HG03045 (cell line): ENCODE results near the gene OLFML2B.

ENCODE experiments used
- ATAC-seq: cut with Tn5 transposase; IDR thresholded peaks from one replicate; pipeline ENCODE4 v1.9.1; 2021; ENCODE audit warnings: mild to moderate bottlenecking, moderate library complexity; ENCODE audit not compliant: unreplicated experiment

OLFML2B gene

GRCh38 chr1:162008799-162009198 lies 14.9 kb downstream of the OLFML2B start:
- no peak for ATAC-seq

GRCh38 chr1:162007466-162007865 lies 16.2 kb downstream of the OLFML2B start:
- ATAC-seq, result no peak

DNA sequence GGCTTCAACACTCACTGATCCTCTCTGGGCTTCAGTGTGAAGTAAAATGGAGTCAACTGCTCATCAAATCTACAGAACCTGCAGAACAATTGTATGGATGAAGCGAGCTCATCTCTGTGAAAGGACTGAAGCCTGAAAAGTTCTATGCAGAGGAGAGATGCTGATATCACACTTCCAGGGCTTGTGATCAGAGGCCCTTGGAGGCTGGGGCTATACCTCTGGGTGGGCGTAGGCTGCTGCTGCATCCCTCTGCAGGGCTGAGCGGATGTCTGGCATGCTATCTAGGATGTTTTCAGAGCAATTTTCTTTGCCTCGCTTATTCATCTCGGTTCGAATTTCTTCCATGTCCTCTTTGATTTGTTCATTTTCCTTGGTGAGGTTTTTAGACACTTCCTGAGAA lies 17.6 kb downstream of the OLFML2B start:
- no peak for ATAC-seq

DNA sequence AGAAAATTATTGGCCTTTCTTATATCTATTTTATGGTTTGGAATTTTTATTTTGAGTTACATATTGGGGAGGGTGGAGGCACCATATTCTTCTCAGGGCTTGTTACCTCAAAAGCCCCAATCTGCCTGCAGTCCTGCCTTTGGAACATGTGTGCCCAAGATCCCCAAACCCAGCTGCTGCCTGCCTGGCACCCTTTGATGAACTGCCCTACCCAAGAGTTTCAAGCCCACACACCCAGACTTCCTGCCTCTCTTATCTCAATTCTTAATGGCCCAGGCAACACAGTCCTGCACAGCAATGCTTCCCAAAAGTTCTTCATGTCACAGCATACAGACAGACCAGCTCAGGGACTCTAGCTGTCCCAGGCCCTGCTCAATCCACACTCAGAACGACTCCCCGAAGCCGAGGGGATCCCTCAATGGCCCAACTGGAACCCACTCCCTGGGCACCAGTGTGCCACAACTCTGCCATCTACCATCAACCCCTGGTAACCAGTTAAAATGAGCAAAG lies 19.2 kb downstream of the OLFML2B start:
- ATAC-seq, result no peak

DNA sequence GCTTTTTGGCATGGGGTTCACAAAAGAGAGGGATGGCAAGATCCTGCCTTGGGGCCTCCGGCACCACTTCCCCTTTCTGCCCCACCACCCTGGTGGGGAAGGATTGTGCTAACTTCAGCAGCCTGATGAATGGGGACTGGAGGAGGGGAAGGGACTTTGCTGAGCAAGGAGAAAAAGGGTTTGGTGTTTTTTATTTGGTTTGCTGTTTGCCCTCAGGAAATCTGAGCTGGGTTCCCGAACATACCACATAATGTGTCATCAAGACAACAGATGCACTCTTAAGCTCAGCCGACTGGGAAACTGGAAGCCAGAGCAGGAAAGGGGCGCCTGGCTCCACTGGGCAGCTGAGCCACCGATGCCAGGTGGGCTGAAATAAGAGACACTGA lies 19.8 kb downstream of the OLFML2B start:
- no peak for ATAC-seq

DNA sequence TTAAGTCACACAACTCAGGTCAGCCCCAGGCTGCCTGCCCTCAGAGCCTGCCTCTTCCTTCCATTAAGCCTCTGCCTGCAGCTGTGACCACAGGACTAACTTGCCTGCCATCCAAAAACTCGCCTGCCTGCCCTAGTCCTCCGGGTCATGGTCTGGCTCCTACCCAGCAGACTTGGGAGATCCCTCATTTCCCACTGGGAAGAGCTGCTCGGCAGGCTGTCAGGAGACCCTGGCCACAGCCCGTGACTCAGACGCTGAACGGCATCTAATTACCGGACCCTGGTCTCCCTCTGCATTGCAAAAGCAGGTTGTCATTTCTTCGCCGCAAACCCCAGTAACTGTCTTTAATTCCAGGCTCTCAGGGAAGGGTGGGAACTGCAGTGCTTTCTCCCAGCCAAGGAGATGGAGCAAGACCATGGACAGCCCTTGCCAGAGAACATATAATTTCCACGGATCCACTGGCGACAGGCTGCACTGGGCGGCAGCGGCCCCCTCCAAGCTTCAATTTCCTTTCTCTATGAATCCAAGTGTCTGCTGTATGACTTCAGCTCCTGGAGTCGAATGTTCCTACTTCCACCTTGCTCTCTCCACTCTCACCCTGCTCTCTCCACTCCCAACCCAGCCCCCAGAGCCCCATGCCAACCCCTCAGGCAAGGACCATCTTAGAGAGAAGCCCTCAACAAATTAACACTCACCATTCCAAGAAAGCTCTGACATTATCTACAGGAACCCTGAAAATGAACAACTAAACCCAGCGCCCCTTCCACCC lies 20.4 kb downstream of the OLFML2B start:
- ATAC-seq, result no peak

- ATAC-seq, result no peak
These were observed 23.6 kb downstream of the OLFML2B start for GRCh38 chr1:162000053-162000420.

DNA sequence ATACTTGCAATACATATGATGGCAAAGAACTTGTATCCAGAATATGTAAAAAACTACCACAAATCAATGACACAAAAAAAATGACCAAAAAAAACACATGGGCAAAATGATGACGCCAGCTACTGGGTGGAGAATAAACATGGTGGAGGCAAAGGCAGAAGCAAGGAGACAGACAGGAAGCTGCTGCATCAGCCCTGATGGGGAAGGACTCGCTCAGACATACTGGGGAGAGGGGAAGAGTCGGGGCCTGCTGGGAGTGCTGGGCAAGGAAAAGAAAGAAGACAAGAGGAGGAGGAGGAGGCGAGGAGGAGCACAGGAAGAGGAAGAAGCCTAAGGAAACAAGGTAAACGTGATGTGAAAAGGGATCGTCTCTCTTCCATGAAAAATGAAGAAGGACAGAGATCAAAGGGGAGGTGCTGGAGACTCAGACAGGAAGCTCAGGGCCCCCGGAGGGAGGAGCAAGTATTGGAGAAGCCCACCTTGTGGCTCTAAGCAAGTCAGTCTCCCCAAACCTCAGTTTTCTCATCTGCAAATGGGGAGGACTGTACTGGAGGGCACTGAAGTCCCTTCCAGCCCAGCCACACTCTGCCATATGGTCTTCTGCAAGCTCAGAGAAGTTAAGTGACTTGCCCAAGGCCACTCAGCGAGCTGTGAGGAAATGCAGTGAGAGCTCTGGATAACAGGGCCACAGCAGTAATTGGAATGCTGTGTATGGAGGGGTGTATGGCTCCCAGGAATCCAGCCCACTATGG lies 24.2 kb downstream of the OLFML2B start:
- no peak for ATAC-seq

- ATAC-seq, result no peak
These were observed 24.9 kb downstream of the OLFML2B start for GRCh38 chr1:161998811-161999210.

DNA sequence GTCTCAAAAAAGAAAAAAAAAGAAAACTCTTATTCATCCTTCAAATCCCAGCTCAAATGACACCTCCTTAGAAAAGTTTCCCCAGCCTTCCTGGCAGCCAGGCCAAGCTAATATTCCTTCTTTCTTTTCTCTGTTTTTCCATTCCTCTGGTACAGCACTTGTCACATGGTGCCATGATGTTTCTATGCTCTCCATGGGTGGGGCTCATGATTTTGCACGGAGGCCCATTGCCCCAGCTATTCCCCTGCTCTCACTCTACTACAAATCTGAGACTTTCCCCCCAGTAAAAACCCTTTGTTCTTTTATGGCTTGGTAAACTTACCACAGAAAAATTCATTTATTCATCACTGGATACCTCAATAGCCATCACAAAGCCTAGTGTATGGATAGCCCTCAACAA lies 26.5 kb downstream of the OLFML2B start:
- ATAC-seq, result no peak

- ATAC-seq, result no peak
These were observed 29.4 kb downstream of the OLFML2B start for GRCh38 chr1:161994175-161994668.

- no peak for ATAC-seq
These were observed 30.1 kb downstream of the OLFML2B start for GRCh38 chr1:161993576-161993975.

DNA sequence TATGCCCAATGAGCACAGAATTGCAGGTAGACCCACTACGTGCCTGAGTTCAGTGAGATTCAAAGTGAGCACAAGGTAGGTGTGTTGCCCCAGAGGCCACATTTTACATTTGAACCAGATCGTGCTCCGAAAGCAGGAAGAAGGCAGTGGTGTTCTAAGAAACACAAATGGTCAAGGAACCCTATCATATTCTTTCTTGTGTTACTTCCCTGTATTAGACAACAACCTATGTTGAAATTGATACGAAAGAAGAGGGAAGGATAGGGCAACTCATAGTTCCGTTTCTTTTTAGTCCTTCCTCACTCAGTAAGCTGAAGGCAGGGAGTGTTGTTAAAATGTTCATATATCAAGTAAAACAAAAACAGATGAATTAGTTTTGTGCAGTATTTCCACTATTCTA lies 33.9 kb downstream of the OLFML2B start:
- ATAC-seq, result no peak

GRCh38 chr1:161989108-161989507 lies 34.6 kb downstream of the OLFML2B start:
- no peak for ATAC-seq

- no peak for ATAC-seq
These were observed 35.3 kb downstream of the OLFML2B start for GRCh38 chr1:161988413-161988812.

- ATAC-seq, result no peak
These were observed 35.8 kb downstream of the OLFML2B start for GRCh38 chr1:161987872-161988271.

DNA sequence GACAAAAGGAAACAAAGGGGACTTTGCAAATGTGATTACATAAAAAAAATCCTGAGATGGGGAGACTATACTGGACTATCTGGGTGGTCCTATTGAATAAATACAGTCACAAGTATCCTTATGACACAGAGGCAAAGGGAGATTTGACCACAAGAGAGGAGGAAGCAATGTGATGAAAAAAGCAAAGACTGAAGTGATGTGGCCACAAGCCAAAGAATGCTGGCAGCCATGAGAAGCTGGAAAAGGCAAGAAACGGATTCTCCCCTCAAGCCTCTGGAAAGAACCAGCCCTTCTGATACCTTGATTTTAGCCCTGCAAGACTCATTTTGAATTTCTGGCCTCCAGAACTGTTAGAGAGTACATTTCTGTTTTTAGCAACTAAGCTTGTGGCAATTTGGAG lies 36.4 kb downstream of the OLFML2B start:
- ATAC-seq, result no peak

- no peak for ATAC-seq
These were observed 37.3 kb downstream of the OLFML2B start for GRCh38 chr1:161986328-161986727.

DNA sequence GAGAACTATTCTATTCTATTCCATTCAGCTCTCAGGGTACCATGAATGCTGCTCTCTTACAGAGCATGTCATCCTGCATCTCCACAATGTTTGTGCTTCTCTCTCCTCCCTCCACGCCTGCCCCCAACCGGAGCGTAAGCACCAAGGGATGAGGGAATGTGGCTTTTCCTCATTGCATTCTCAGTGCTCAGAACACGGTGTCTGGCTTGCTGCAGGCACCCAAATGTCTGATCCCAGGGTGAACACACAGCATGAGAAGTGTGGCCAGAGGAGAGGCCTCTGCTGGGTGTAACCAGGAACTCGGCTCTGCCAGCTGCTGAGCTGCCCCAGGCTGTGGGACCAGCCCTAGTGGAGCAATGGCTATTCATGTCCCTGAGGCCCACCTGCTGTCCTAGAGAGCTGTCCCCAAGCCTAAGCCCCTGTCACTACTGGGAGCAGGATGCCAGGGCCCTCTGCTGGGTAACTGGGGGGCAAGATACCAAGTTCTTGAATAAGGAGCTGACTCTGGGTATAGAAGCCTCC lies 38.3 kb downstream of the OLFML2B start:
- ATAC-seq, result no peak

GRCh38 chr1:161983725-161984124 lies 39.9 kb downstream of the OLFML2B start:
- no peak for ATAC-seq

- no peak for ATAC-seq
These were observed 40.8 kb downstream of the OLFML2B start for GRCh38 chr1:161982917-161983316.

- ATAC-seq, result no peak
These were observed 41.2 kb downstream of the OLFML2B start for GRCh38 chr1:161982507-161982895.
